Measurements from ENCODE around the gene LRRC36.

Gene LRRC36

GRCh38 chr16:67278773-67279295, 47.8 kb upstream of the LRRC36 start (continued):
- TF ChIP-seq ZNF654 (tag by site-specific recombination; IDR thresholded peaks at IDR 0.05; ENCODE audit: low read depth): peak; percentile 31
- no peak for TF ChIP-seq ZNF18 (tag by site-specific recombination; IDR thresholded peaks at IDR 0.05)
- no peak for TF ChIP-seq TRIM28 (IDR thresholded peaks at IDR 0.05; ENCODE audit: borderline replicate concordance, low read length)
- no peak for TF ChIP-seq HOXD13 (CRISPR knock-in tag; IDR thresholded peaks at IDR 0.05; ENCODE audit: borderline replicate concordance)
- TF ChIP-seq ZNF777 (tag by site-specific recombination; IDR thresholded peaks at IDR 0.05; ENCODE audit: borderline replicate concordance): no peak; the same call in 1 of the 2 replicates
- TF ChIP-seq YY1 (tag by site-specific recombination; IDR thresholded peaks at IDR 0.05): no peak
- no peak for TF ChIP-seq ZNF48 (tag by site-specific recombination; IDR thresholded peaks at IDR 0.05)
- no peak for TF ChIP-seq ZSCAN16 (tag by site-specific recombination; IDR thresholded peaks at IDR 0.05)
- peak; percentile 38; the same call in 1 of the 2 replicates for TF ChIP-seq ZNF692 (tag by site-specific recombination; IDR thresholded peaks at IDR 0.05)
- TF ChIP-seq ELK4 (IDR thresholded peaks at IDR 0.05; ENCODE audit: borderline replicate concordance, low read depth, low read length): no peak
- TF ChIP-seq AEBP2 (tag by site-specific recombination; IDR thresholded peaks at IDR 0.05; ENCODE audit: borderline replicate concordance): no peak
- TF ChIP-seq PRDM1 (tag by site-specific recombination; IDR thresholded peaks at IDR 0.05): no peak
- no peak for TF ChIP-seq ZSCAN18 (tag by site-specific recombination; IDR thresholded peaks at IDR 0.05)
- no peak for TF ChIP-seq ZNF416 (tag by site-specific recombination; IDR thresholded peaks at IDR 0.05)
- TF ChIP-seq ZBTB6 (tag by site-specific recombination; IDR thresholded peaks at IDR 0.05): peak; percentile 36; the same call in 1 of the 2 replicates
- TF ChIP-seq IKZF3 (tag by site-specific recombination; IDR thresholded peaks at IDR 0.05): no peak
- TF ChIP-seq HIC1 (tag by site-specific recombination; IDR thresholded peaks at IDR 0.05): peak; percentile 73
- no peak for TF ChIP-seq ZBTB17 (tag by site-specific recombination; IDR thresholded peaks at IDR 0.05)
- TF ChIP-seq ZNF558 (tag by site-specific recombination; IDR thresholded peaks at IDR 0.05): no peak
- peak; percentile 62 for TF ChIP-seq ZIC2 (tag by site-specific recombination; IDR thresholded peaks at IDR 0.05)
- 0 out of 2 replicates have a peak, but pooled peaks have one; percentile 7 for TF ChIP-seq ZNF138 (tag by site-specific recombination; IDR thresholded peaks at IDR 0.05; ENCODE audit: borderline replicate concordance)
- TF ChIP-seq ZFHX2 (tag by site-specific recombination; conservative IDR thresholded peaks at IDR 0.05): peak; percentile 91
- no peak for TF ChIP-seq ZNF169 (tag by site-specific recombination; IDR thresholded peaks at IDR 0.05)
- TF ChIP-seq ZNF600 (tag by site-specific recombination; IDR thresholded peaks at IDR 0.05): no peak
- peak; percentile 45; the same call in 1 of the 2 replicates for TF ChIP-seq KLF16 (tag by site-specific recombination; IDR thresholded peaks at IDR 0.05)
- no peak for TF ChIP-seq ZNF626 (tag by site-specific recombination; IDR thresholded peaks at IDR 0.05)
- TF ChIP-seq ZNF341 (tag by site-specific recombination; IDR thresholded peaks at IDR 0.05; ENCODE audit: low read depth): peak; percentile 69
- TF ChIP-seq ZNF426 (tag by site-specific recombination; IDR thresholded peaks at IDR 0.05): no peak
- TF ChIP-seq ZNF274 (IDR thresholded peaks at IDR 0.05; ENCODE audit: low read length): no peak
- TF ChIP-seq ZNF274 (tag by site-specific recombination; IDR thresholded peaks at IDR 0.05; ENCODE audit: borderline replicate concordance): no peak
- no peak for TF ChIP-seq TCF7L2 (IDR thresholded peaks at IDR 0.05; ENCODE audit: borderline replicate concordance, low read depth, low read length)
